DMS 273 treated with DMSO at 0.1 percent for 48 hours (cell line): ENCODE results near the gene PILRB.
"Not testable (repeated sequence)": the region's sequence is repeated elsewhere in the genome, so short reads cannot be mapped to it uniquely, and the experiment has no call there.

ENCODE experiments used
- DNase-seq: peaks from one replicate; lab custom pipeline; 2025; lab: John Stamatoyannopoulos, UW

PILRB gene

DNA sequence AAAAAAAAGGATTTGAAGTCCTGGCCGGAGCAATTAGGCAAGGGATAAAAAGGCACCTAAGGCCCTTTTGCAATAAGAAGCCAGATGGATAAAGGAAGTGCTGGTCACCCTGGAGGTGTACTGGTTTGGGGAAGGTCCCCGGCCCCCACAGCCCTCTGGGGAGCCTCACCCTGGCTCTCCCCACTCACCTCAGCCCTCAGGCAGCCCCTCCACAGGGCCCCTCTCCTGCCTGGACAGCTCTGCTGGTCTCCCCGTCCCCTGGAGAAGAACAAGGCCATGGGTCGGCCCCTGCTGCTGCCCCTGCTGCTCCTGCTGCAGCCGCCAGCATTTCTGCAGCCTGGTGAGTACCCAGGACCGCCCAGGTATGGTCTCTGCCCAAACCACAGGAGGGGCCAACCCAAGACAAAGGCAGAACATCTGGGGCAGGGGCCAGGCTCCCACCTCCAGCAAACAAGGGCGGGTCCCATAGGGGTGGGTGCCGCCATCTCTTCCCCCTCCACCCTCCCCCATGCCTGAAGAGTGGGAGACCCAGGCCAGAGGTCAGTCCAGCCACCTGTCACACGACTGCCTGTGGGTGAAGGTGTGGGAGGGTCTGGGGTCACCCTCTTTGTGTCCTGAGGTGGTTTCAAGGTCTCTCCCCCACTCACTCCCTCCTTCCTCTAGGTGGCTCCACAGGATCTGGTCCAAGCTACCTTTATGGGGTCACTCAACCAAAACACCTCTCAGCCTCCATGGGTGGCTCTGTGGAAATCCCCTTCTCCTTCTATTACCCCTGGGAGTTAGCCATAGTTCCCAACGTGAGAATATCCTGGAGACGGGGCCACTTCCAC lies at the start of gene PILRB:
Gene PILRB (plus strand): TSS at position 91 of the 830 bp plus-strand sequence. CDS start 186 bp downstream, at position 277.
- no peak for DNase-seq

DNA sequence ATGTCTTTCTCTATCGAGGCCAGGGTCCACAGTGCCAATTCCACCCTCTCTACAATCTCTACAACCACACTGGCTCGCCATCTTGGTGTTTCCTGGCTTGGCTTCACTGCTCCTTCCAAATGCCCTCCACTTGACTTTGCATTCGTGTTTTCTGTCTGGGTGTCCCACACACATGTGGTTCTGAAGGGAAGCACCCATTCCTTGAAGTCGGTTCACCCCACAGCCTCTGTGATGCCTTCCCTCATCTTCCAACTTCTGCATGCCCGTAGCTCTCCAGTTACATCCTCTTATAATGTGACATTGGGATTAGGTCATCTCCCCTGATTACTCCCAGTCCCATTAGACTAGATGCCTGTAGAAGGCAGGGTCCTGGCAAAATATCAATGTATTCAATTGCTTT lies 39.6 kb upstream of the PILRB start:
- DNase-seq: not testable (repeated sequence)

GRCh38 chr7:100321648-100322047 lies 36.3 kb upstream of the PILRB start:
- not testable (repeated sequence) for DNase-seq

- not testable (repeated sequence) for DNase-seq
These were observed 33.7 kb upstream of the PILRB start for GRCh38 chr7:100324194-100324593.

GRCh38 chr7:100325671-100326070 lies 32.2 kb upstream of the PILRB start:
- DNase-seq: not testable (repeated sequence)

GRCh38 chr7:100326914-100327313 lies 31.0 kb upstream of the PILRB start:
- not testable (repeated sequence) for DNase-seq

GRCh38 chr7:100335566-100336466 lies 22.1 kb upstream of the PILRB start:
- peak; percentile 90 for DNase-seq

- DNase-seq: not testable (repeated sequence)
These were observed 19.7 kb upstream of the PILRB start for GRCh38 chr7:100338083-100338696.

DNA sequence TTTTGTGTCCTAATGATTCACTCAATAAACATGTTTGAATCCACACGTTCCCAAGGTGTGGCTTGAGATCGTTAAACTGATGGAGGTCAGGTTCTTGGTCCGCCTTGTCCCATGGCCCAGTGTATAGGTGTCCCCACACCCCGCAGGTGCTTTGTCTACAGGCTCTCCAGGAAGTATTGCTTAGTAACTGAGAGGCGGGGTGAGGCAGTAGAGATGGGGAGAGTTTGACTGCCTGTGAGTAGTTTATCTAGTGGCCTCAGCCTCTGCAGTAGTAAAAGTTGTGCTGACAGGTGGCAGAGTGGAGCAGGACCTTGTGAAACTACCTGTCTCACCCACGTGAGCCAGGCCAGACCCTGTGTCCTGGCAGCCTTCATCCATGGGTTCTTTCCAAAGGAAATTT lies 16.6 kb upstream of the PILRB start:
- not testable (repeated sequence) for DNase-seq

DNA sequence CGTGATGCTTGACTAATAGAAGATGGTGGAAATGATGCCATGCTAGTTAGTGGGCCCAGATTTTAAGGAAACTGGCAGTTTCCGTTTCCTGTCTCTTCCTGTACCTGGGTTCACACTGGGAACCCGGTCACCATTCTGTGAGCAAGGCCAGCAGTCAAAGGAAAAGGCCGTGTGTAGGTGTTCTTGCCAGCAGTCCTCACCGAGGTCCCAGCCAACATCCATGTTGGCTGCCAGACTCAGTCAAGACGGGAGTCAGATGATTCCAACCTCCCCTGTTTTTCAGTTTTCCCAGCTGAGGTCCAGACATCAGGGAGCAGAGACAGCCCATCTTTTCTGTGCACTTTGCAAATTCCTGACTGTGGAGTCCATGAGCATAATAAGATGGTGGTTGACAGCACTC lies 15.2 kb upstream of the PILRB start:
- no peak for DNase-seq

DNA sequence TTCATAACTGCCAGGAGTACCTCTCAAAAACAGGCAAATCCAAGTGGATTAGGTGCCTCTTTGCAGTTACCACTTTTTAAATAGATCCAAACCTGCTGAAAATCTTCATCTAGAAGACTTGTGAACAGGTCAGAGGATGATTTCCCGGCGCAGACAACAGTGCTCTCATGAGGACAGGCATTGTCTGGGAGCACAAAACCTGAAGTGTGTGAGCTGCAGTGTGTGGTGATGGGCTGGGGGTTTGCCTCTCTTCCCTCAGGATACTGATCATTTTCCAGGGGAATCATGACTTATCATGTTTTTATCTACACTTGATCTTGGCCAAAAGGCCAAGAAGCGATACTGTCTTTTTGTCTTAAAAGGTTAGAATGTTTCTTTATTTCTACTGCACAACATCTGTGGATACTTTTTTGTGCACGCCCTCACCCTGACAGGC lies 13.8 kb upstream of the PILRB start:
- not testable (repeated sequence) for DNase-seq

DNA sequence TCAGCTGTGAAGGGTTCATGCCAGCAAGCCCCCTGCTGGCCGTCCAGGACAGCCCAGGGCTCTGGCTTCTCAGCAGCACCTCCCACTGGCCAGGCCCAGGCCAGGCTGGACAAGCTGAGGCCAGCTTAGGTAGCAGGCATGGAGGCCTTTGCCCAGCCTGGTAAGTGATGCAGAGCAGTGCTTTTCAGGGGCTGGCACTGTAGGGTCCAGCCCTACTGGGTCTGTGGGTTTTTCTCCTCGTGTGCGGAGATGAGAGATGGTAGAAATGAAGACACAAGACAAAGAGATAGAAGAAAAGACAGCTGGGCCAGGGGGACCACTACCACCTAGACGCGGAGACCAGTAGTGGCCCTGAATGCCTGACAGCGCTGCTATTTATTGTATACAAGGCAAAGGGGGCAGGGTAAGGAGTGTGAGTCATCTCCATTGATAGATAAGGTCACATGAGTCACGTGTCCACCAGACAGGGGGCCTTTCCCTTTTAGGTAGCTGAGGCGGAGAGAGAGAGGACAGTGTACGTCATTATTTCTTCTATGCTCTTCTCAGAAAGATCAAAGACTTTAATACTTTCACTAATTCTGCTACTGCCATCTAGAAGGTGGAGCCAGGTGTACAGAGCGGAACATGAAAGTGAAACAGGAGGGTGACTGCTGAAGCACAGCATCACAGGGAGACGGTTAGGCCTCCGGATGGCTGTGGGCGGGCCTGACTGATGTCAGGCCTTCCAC lies 13.2 kb upstream of the PILRB start:
- not testable (repeated sequence) for DNase-seq

DNA sequence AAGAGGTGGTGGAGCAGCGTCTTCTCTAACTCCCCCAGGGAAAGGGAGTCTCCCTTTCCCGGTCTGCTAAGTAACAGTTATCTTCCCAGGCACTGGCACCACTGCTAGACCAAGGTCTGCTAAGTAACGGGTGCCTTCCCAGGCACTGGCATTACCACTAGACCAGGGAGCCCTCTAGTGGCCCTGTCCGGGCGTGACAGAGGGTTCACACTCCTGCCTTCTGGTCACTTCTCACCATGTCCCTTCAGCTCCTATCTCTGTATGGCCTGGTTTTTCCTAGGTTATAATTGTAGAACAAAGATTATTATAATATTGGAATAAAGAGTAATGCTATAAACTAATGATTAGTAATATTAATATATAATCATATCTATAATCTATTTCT lies 12.6 kb upstream of the PILRB start:
- peak; percentile 22 for DNase-seq

- no peak for DNase-seq
These were observed 11.0 kb upstream of the PILRB start for GRCh38 chr7:100346921-100347320.

GRCh38 chr7:100348805-100349204 lies 9.1 kb upstream of the PILRB start:
- DNase-seq: no peak

- DNase-seq: no peak
These were observed 8.2 kb upstream of the PILRB start for GRCh38 chr7:100349757-100350156.

DNA sequence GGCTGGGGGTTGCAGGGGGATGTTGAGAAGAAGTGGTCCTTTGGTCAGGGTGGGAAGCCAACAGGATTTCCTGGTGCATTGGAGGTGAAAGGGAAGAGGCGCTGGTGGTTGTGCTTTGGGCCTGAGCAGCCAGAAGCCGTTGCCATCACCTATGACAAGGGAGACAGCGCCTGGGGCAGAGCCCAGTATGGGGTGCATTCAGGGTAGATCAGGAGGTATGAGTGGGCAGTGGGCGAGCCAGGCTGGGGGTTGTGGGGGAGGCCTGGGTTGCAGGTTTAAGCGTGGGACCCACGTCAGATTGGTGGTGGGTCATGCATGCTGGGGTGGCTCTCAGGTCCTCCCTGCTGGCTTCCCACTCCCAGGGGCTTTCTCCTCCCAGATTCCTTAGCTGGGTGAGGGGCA lies 6.3 kb upstream of the PILRB start:
- DNase-seq: no peak

- DNase-seq: not testable (repeated sequence)
These were observed 5.6 kb upstream of the PILRB start for GRCh38 chr7:100352230-100352781.

DNA sequence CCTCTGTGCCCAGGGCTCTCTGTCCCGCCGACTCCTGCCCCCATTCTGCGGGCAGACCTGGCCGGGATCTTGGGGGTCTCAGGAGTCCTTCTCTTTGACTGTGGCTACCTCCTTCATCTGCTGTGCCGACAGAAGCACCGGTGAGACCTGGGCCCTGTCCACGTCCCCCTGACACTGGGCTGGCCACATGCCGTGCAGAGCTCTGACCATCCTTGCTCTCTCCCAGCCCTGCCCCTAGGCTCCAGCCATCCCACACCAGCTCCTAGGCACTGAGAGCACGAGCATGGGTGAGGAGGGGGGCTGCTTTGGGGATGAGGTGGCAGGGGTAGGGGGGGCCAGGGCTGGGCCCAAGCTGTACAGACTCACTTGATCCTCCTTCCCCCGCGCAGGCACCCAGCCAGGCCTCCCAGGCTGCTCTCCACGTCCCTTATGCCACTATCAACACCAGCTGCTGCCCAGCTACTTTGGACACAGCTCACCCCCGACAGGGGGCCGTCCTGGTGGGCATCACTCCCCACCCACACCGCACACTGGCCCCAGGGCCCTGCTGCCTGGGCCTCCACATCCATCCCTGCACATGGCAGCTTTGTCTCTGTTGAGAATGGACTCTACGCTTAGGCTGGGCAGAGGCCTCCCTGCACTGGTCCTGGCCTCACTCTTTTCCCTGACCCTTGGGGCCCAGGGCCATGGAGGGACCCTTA lies 4.8 kb upstream of the PILRB start:
- no peak for DNase-seq

- no peak for DNase-seq
These were observed 4.1 kb upstream of the PILRB start for GRCh38 chr7:100353685-100354330.
